NCI-H510A (cell line): Measurements from ENCODE around the gene TSPAN8.
"Not testable (repeated sequence)": the region's sequence is repeated elsewhere in the genome, so short reads cannot be mapped to it uniquely, and the experiment has no call there.

Experiments
- DNase-seq: peaks from one replicate; lab custom pipeline; 2025; lab: John Stamatoyannopoulos, UW

TSPAN8 gene

GRCh38 chr12:71125949-71126348, 31.9 kb downstream of the TSPAN8 start:
- DNase-seq = no peak

GRCh38 chr12:71125515-71125914, 32.3 kb downstream of the TSPAN8 start:
- no peak for DNase-seq

- no peak for DNase-seq
Observed at GRCh38 chr12:71124835-71125460, 32.9 kb downstream of the TSPAN8 start.

DNA sequence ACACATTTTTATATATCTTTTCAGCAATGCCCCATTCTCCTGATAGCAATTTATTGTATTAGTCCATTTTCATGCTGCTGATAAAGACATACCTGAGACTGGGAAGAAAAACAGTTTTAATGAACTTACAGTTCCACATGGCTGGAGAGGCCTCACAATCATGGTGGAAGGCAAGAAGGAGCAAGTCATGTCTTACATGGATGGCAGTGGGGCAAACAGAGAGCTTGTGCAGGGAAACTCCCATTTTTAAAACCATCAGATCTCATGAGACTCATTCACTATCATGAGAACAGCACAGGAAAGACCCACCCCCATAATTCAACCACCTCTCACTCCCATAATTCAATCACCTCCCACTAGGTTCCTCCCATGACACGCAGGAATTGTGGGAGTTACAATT, 44.7 kb downstream of the TSPAN8 start:
- not testable (repeated sequence) for DNase-seq

DNA sequence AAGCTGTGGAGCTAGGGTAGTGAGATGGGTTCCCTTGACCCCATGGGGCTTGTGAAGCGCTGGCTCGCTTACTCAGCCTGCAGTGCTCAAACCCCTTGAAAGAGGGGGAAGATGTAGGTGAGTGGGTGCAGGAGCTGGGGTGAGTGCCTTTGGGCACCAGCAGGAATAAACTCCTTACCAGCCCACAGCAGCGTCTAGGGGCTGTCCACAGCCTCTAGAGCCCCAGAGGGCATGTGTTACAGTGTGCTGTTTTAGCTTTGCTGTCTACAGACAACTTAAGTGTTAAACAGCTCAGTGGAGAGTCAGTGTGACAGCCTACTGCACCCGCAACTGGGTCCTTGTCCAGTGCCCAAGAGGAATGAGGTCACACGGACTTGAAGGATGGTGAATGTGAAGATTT, 48.0 kb downstream of the TSPAN8 start:
- no peak for DNase-seq

DNA sequence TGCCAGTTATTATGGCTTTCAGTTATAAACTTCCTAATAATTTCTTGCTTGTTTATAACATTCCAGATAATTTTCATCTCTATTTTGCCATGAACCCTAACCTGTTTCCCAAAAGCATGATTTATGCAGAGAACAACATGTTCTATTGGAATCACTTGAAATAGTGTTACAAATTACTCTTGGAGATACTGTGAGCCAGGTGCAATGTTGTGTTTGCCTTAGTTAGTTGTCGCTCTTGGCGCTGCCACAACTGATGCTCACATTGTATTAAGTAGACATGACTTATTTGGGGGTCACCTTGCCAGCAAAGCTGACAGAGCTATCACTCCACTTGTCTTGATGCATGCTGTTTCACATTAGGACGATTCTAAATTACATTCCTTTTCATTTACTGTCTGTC, 49.4 kb downstream of the TSPAN8 start:
- DNase-seq = no peak

GRCh38 chr12:71107936-71108335, 49.9 kb downstream of the TSPAN8 start:
- DNase-seq = no peak

DNA sequence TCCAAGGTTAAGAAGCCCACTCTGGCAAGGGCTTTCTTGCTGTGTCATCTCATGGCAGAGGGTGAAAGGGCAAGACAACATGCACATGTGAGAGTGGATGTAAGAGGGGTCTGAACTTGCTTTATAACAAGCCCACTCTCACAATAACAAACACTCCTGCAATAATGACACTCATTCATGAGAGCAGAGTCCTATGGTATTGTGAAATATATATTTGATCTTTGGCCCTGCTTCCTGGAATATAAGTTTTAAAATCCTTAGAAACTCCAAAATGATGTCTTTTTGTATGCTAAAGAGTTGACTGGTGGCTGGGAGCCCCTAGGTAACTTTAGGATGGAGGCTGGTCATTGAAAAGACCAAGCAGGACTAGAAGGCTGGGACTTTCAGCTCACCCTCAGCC, 51.8 kb downstream of the TSPAN8 start:
- DNase-seq = no peak

DNA sequence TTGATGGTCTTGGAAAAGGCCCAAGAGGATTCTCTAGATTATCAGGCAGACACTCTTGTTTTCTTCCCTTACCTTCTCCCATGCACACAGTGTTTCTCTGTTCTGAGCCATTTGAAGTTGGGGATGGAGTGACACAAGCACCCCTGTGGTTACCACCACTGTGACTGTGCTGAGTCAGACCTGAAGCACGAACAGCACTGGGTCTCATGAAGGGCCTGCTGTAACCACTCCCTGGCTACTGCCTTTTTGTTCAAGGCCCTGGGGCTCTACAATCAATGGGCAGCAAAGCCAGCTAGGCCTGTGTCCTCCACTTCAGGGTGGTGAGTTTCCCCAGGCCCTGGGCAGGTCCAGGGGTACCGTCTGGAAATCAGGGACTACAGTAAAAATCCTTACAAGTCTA, 65.5 kb downstream of the TSPAN8 start:
- DNase-seq = no peak

GRCh38 chr12:71090971-71091370, 66.8 kb downstream of the TSPAN8 start:
- DNase-seq = no peak

- DNase-seq = no peak
Observed at GRCh38 chr12:71085575-71085974, 72.2 kb downstream of the TSPAN8 start.

- no peak for DNase-seq
Observed at GRCh38 chr12:71075743-71076142, 82.1 kb downstream of the TSPAN8 start.
